A673 (cell line): ENCODE measurements around the gene MRPL48.

Source experiments
- CTCF ChIP-seq: fragments of 300-800, 200-600 bp; sonication (generic); conservative IDR thresholded peaks from 2 replicates; pipeline ENCODE4 v1.5.1; 2017; ENCODE audit warnings: low read depth, mild to moderate bottlenecking, antibody characterized with exemption, low read length, moderate library complexity, mixed read lengths
- EZH2 ChIP-seq: fragments of 200-600 bp; sonication (generic); IDR thresholded peaks from 2 replicates; pipeline ENCODE4 v1.6.1; 2017; ENCODE audit warnings: borderline replicate concordance, low read depth, mild to moderate bottlenecking, mixed read lengths, antibody characterized with exemption, low read length; ENCODE audit not compliant: poor library complexity, severe bottlenecking

- TF ChIP-seq CTCF: no peak
- no peak for TF ChIP-seq EZH2
These were observed 72.0 kb downstream of the MRPL48 start for GRCh38 chr11:73859671-73860070.
